ENCODE results near the gene GAREM1. TPM values are rescaled to one million over a fixed set of nuclear protein-coding genes. Genes with fewer than 3 reads are reported as not detected.

The GAREM1 gene
- total RNA-seq, 2 donors from 2014 or later = 12.0 to 15.4 TPM

DNA sequence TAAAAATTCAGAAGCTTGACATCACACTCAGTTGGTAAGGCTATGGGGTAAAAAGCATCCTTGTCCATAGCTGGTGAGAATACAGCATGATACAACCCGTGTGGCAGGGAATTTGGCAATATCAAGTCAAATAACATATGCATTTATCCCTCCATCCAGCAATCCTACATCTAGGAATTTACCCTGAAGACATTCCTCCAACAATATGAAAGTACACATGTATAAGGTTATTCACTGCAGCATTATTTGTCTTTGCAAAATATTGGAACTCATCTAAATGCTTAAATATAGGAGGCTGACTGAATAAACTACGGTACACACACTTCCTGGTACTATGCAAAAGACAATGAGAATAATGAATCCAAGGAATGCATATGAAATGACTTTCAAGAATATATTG is 179.9 kb downstream of the GAREM1 start:
- H3K4me1 ChIP-seq (ENCODE audit: control insufficient read depth in 1 of 2, low read depth in 2 of 2) = peaks cover 1 to 26% of the 10 kb centered on the region in 2 donors

DNA sequence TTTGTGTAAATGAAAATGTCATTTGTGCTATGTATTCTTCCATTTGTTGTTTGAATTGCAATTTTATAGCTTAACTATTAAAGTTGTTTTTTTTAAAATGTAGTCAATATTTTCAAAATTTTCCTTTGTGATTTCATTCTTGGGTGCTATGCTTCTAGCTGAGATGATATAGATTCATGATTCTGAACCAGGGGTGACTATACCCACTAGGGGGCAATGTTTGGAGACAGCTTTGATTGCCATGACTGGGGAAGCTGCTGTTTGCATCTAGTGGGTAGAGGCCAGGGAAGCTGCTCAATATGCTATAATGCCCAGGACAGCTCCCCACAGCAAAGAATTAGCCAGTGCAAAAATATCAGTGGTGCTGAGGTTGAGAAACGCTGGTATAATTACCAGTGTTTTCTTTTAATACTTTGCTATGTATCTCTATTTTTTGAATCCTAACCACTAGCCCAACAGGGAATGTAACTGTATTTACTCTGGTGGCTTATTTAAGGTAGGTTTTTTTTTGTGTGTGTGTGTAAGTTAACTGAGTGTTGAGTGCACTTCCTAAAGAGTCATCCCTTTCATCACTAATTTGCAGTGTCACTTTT is 181.1 kb downstream of the GAREM1 start:
- no peaks in the 10 kb centered on the region for H3K9me3 ChIP-seq
- no peak overlapping the region for H3K4me3 ChIP-seq
- no peaks in the 10 kb centered on the region for H3K36me3 ChIP-seq
- no peak overlapping the region for H3K27ac ChIP-seq
- TF ChIP-seq, protein P1, sequence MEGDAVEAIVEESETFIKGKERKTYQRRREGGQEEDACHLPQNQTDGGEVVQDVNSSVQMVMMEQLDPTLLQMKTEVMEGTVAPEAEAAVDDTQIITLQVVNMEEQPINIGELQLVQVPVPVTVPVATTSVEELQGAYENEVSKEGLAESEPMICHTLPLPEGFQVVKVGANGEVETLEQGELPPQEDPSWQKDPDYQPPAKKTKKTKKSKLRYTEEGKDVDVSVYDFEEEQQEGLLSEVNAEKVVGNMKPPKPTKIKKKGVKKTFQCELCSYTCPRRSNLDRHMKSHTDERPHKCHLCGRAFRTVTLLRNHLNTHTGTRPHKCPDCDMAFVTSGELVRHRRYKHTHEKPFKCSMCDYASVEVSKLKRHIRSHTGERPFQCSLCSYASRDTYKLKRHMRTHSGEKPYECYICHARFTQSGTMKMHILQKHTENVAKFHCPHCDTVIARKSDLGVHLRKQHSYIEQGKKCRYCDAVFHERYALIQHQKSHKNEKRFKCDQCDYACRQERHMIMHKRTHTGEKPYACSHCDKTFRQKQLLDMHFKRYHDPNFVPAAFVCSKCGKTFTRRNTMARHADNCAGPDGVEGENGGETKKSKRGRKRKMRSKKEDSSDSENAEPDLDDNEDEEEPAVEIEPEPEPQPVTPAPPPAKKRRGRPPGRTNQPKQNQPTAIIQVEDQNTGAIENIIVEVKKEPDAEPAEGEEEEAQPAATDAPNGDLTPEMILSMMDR (IDR thresholded peaks at IDR 0.05) = peak; percentile 29
- ATAC-seq (ENCODE audit: insufficient number of reproducible peaks, low FRiP score, low read depth) (no peak), DNase-seq (ENCODE audit: low spot score) (no peak)
- H3K4me1 ChIP-seq (ENCODE audit: control insufficient read depth in 1 of 2, low read depth in 2 of 2) = peaks cover 10 to 38% of the 10 kb centered on the region in 2 donors
- H3K27me3 ChIP-seq (replicated peaks; ENCODE audit: insufficient read depth) = no peaks in the 10 kb centered on the region

More for the DNA sequence above, 179.9 kb downstream of the GAREM1 start:
- Histone ChIP-seq H3K36me3 (no peaks in the 10 kb centered on the region), H3K4me3 (no peak overlapping the region), H3K27ac (no peak overlapping the region), H3K9me3 (no peaks in the 10 kb centered on the region), H3K27me3 (replicated peaks; ENCODE audit: insufficient read depth) (no peaks in the 10 kb centered on the region)
- ATAC-seq (ENCODE audit: insufficient number of reproducible peaks, low FRiP score, low read depth) (no peak), DNase-seq (ENCODE audit: low spot score) (no peak)
- TF ChIP-seq, protein P1 (IDR thresholded peaks at IDR 0.05) = no peak

DNA sequence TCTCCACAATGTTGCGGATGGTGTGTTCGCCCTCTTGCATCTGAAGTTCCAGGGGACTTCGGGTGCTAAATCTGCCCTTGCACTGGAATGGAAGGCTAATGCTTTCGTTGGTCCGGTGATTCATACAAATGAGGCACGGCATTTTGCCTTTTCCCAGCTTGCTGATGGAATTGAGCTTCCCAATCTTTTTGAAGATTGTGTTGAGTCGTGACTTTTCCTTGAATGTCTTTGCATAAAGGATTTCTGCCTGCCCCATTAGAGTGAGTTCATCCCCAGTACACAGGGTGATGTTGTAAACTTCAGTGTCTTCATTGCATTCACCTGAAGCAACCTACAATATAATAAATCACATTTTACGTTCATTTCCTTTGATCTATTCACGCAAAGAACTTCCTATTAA is 182.8 kb downstream of the GAREM1 start:
- ATAC-seq (ENCODE audit: insufficient number of reproducible peaks, low FRiP score, low read depth) (no peak), DNase-seq (ENCODE audit: low spot score) (no peak)
- peaks cover 20 to 49% of the 10 kb centered on the region in 2 donors for H3K4me1 ChIP-seq (ENCODE audit: control insufficient read depth in 1 of 2, low read depth in 2 of 2)
- TF ChIP-seq, protein P1 (IDR thresholded peaks at IDR 0.05) = no peak
- H3K9me3 ChIP-seq = no peaks in the 10 kb centered on the region
- H3K27me3 ChIP-seq (replicated peaks; ENCODE audit: insufficient read depth) = no peaks in the 10 kb centered on the region
- no peaks in the 10 kb centered on the region for H3K36me3 ChIP-seq
- H3K4me3 ChIP-seq = no peak overlapping the region
- H3K27ac ChIP-seq = peak overlapping the region in 1 of 2 donors; percentile 95

DNA sequence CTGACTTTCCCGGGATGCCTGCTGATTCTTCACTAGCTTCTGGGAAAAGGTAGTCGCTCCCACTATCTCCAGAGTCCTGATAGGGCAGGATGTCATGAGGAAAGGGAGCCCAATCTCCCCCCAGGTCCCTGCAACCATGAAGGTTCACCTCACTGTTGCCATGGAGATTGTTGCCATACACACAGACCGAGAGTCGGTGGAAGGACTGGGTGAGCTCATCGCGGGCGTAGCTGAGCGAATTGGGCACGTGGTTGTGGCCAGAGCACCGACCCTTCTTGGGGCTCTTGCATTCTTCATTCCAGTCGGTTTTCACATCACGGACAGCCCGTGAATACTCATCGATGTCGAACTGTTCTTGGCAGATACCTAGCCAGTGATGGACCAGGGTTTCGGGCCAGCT is 183.4 kb downstream of the GAREM1 start:
- peak overlapping the region; percentile 90 to 95 for H3K27ac ChIP-seq
- DNase-seq (ENCODE audit: low spot score) = peak; percentile 47
- H3K4me1 ChIP-seq (ENCODE audit: control insufficient read depth in 1 of 2, low read depth in 2 of 2) = peaks cover 25 to 54% of the 10 kb centered on the region in 2 donors
- ATAC-seq (ENCODE audit: insufficient number of reproducible peaks, low FRiP score, low read depth) = peak; percentile 70
- no peaks in the 10 kb centered on the region for H3K9me3 ChIP-seq
- no peaks in the 10 kb centered on the region for H3K36me3 ChIP-seq
- peak overlapping the region; percentile 70 for H3K4me3 ChIP-seq
- TF ChIP-seq, protein P1 (IDR thresholded peaks at IDR 0.05) = no peak
- no peaks in the 10 kb centered on the region for H3K27me3 ChIP-seq (replicated peaks; ENCODE audit: insufficient read depth)

DNA sequence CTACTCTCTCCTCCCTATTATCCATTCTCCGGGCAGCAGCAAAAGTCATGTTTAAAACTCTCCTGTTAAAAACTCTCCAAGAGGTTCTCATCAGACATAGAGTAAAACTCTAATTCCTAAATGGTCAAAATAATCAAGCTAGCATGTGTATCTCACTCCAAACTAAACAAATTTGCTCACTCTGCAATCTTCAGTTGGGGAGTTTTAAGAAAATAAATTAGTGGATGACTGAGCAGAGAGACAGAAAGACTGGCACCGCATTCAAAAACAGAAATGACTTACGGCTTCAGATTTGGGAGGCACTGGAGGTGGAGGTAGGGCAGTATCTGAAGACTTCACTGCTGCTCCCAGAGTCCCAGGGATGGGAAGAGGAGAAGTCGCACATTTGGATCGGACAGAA is 183.9 kb downstream of the GAREM1 start:
- Histone ChIP-seq H3K4me1 (ENCODE audit: control insufficient read depth in 1 of 2, low read depth in 2 of 2) (peaks cover 25 to 57% of the 10 kb centered on the region in 2 donors), H3K4me3 (peak overlapping the region; percentile 70), H3K27me3 (replicated peaks; ENCODE audit: insufficient read depth) (no peaks in the 10 kb centered on the region), H3K27ac (peak overlapping the region; percentile 90 to 95), H3K36me3 (no peaks in the 10 kb centered on the region), H3K9me3 (no peaks in the 10 kb centered on the region)
- DNase-seq (ENCODE audit: low spot score) (no peak), ATAC-seq (ENCODE audit: insufficient number of reproducible peaks, low FRiP score, low read depth) (peak; percentile 15)
- TF ChIP-seq, protein P1 (IDR thresholded peaks at IDR 0.05) = no peak
